Natural killer cell (primary cell): ENCODE data around the gene RUNX2. TPM values are rescaled to one million over a fixed set of nuclear protein-coding genes. Genes with fewer than 3 reads are reported as not detected.

ENCODE experiments used
- ATAC-seq, 3 donors: fragments of 150-1000 bp in 2 of 3; fragments of 200-7000 bp in 1 of 3; cut with Tn5 transposase; 1 replicate in 1 of 3; 2 replicates in 2 of 3; pipeline ENCODE4 v1.10.0; 2021; ENCODE audit warnings: mild to moderate bottlenecking in 2 of 3, moderate library complexity in 2 of 3
- DNase-seq, 2 donors: peaks; one replicate each; pipeline versions ENCODE4 v3.0.0 to v3.0.0-alpha.2; 2013 to 2021; ENCODE audit warnings: mixed read lengths in 1 of 2
- H3K27ac ChIP-seq: one replicate; pipeline ENCODE4 v1.5.1; 2013; ENCODE audit warnings: mild to moderate bottlenecking, low read length
- H3K27me3 ChIP-seq: one replicate; pipeline ENCODE4 v1.6.1; 2013; ENCODE audit warnings: low read length; ENCODE audit not compliant: control insufficient read depth, insufficient read depth
- H3K36me3 ChIP-seq: one replicate; pipeline ENCODE4 v1.6.1; 2013; ENCODE audit warnings: low read length; ENCODE audit not compliant: control insufficient read depth, insufficient read depth
- H3K4me1 ChIP-seq: one replicate; pipeline ENCODE4 v1.6.1; 2013; ENCODE audit warnings: low read length; ENCODE audit not compliant: control insufficient read depth, insufficient read depth
- H3K4me3 ChIP-seq: one replicate; pipeline ENCODE4 v1.5.1; 2013; ENCODE audit warnings: low read length
- H3K9me3 ChIP-seq: one replicate; pipeline ENCODE4 v1.6.1; 2013; ENCODE audit warnings: low read length; ENCODE audit not compliant: control insufficient read depth, insufficient read depth
- H3K27ac Mint-ChIP-seq, 2 donors: one replicate each; pipeline ENCODE4 v1.8.0; 2022; ENCODE audit warnings: mild to moderate bottlenecking in 2 of 2, mixed read lengths in 2 of 2, moderate library complexity in 1 of 2
- H3K27me3 Mint-ChIP-seq, 2 donors: one replicate each; pipeline ENCODE4 v1.8.0; 2022; ENCODE audit warnings: low read depth in 2 of 2, mixed read lengths in 2 of 2
- H3K36me3 Mint-ChIP-seq: one replicate; pipeline ENCODE4 v1.8.0; 2022; ENCODE audit warnings: mixed read lengths
- H3K4me1 Mint-ChIP-seq, 2 donors: one replicate each; pipeline ENCODE4 v1.8.0; 2022; ENCODE audit warnings: mixed read lengths in 2 of 2
- H3K4me3 Mint-ChIP-seq: one replicate; pipeline ENCODE4 v1.8.0; 2022; ENCODE audit warnings: mild to moderate bottlenecking, moderate library complexity, mixed read lengths
- H3K9me3 Mint-ChIP-seq, 2 donors: one replicate each; pipeline ENCODE4 v1.8.0; 2022; ENCODE audit warnings: mixed read lengths in 2 of 2
- CTCF ChIP-seq: fragments of 200-600 bp; IDR thresholded peaks from one replicate; pipeline ENCODE4 v1.8.0; 2022; ENCODE audit warnings: antibody characterized with exemption
- WGBS: methylation state at CpG from one replicate; pipeline ENCODE4 v1.1.7; 2013; ENCODE audit warnings: missing lambda C conversion rate; ENCODE audit not compliant: insufficient coverage; 5-methylcytosine and 5-hydroxymethylcytosine counted together
- intact Hi-C: fragments of 100-400 bp; cut with micrococcal nuclease; formaldehyde crosslinking; loops from one replicate; pipeline ENCODE4 v1.14.2; 2022
- total RNA-seq, 4 donors: library from RNA; stranded (reverse); fragments of 120-200 nt in 1 of 4; gene quantifications; one replicate each; pipeline versions ENCODE4 v1.2.3 to v1.2.4, GENCODE V29; 2013 to 2022

Gene RUNX2
- total RNA-seq, 3 donors from 2014 or later (not counting 1 experiment from before 2014, with no cell fraction given), result 5.0 to 19.2 (median 7.0) TPM

- Mint-ChIP-seq H3K36me3 (no peaks in the 10 kb centered on the region), H3K9me3 (no peaks in the 10 kb centered on the region), H3K4me3 (no peak overlapping the region), H3K27ac (no peak overlapping the region), H3K27me3 (peaks cover 0 to 1% of the 10 kb centered on the region in 2 donors), H3K4me1 (peaks cover 0 to 5% of the 10 kb centered on the region in 2 donors)
- DNase-seq (no peak), ATAC-seq (no peak)
- intact Hi-C loops, result no loop called here
- 95% methylated on average over 1 of the region's 2 CpGs for WGBS
- H3K27ac ChIP-seq, result no peak overlapping the region
- no peaks in the 10 kb centered on the region for H3K9me3 ChIP-seq
- no peaks in the 10 kb centered on the region for H3K27me3 ChIP-seq
- H3K36me3 ChIP-seq, result no peaks in the 10 kb centered on the region
- no peak overlapping the region for H3K4me3 ChIP-seq
- TF ChIP-seq CTCF, result no peak
- H3K4me1 ChIP-seq, result peaks cover 6% of the 10 kb centered on the region
These were observed 130.5 kb downstream of the RUNX2 start for GRCh38 chr6:45458672-45459071.

- DNase-seq, result no peak
- H3K4me1 ChIP-seq, result no peaks in the 10 kb centered on the region
- no peak overlapping the region for H3K4me3 ChIP-seq
- no peaks in the 10 kb centered on the region for H3K9me3 ChIP-seq
- no peaks in the 10 kb centered on the region for H3K27me3 ChIP-seq
- Mint-ChIP-seq H3K27ac (no peak overlapping the region), H3K9me3 (no peaks in the 10 kb centered on the region), H3K4me3 (no peak overlapping the region), H3K27me3 (no peaks in the 10 kb centered on the region), H3K36me3 (no peaks in the 10 kb centered on the region), H3K4me1 (no peaks in the 10 kb centered on the region)
- 97% methylated on average over 2 of the region's 2 CpGs for WGBS
- no peaks in the 10 kb centered on the region for H3K36me3 ChIP-seq
- H3K27ac ChIP-seq, result no peak overlapping the region
- intact Hi-C loops, result no loop called here
- no peak for TF ChIP-seq CTCF
- no peak for ATAC-seq
These were observed 132.0 kb downstream of the RUNX2 start for GRCh38 chr6:45460166-45460565.

GRCh38 chr6:45461486-45461885 lies 133.4 kb downstream of the RUNX2 start:
- no peaks in the 10 kb centered on the region for H3K27me3 Mint-ChIP-seq
- H3K4me1 ChIP-seq, result no peaks in the 10 kb centered on the region
- no peak overlapping the region for H3K27ac Mint-ChIP-seq
- no peak overlapping the region for H3K27ac ChIP-seq
- H3K4me3 Mint-ChIP-seq, result no peak overlapping the region
- no peaks in the 10 kb centered on the region for H3K9me3 ChIP-seq
- no peaks in the 10 kb centered on the region for H3K27me3 ChIP-seq
- H3K36me3 Mint-ChIP-seq, result no peaks in the 10 kb centered on the region
- H3K36me3 ChIP-seq, result no peaks in the 10 kb centered on the region
- H3K9me3 Mint-ChIP-seq, result no peaks in the 10 kb centered on the region
- no peaks in the 10 kb centered on the region for H3K4me1 Mint-ChIP-seq
- H3K4me3 ChIP-seq, result no peak overlapping the region
- WGBS, result 86% methylated on average over 2 of the region's 3 CpGs
- intact Hi-C loops, result no loop called here
- no peak for DNase-seq
- no peak for TF ChIP-seq CTCF
- ATAC-seq, result no peak
